Epithelial cell of prostate (primary cell): ENCODE data around the gene LAMB1.
"Not testable (repeated sequence)": the region's sequence is repeated elsewhere in the genome, so short reads cannot be mapped to it uniquely, and the experiment has no call there.

Source experiments
- DNase-seq: peaks from one replicate; pipeline ENCODE4 v3.0.0-alpha.2; 2011; ENCODE audit warnings: low read depth, low spot score
- H3K27ac ChIP-seq: fragments of 450-650 bp; 2 replicates; pipeline ENCODE4 v1.5.1; 2017; ENCODE audit warnings: mild to moderate bottlenecking

The LAMB1 gene

DNA sequence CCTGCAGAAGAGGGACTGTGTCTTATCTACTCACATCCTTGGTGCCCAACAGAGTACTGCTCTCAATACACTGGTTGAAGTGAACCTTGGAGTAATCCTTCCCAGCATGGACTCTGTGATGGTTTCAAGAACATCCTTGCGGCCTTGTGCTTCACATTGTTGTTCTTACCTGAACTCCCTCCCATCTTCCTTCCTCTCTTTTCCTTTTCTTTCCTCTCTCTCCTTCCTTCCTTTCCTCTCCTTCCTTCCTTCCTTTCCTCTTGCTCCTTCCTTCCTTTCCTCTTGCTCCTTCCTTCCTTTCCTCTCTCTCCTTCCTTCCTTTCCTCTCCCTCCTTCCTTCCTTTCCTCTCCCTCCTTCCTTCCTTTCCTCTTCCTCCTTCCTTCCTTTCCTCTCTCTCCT lies 26.3 kb downstream of the LAMB1 start:
- no peak overlapping the region for H3K27ac ChIP-seq

GRCh38 chr7:107975394-107976013 lies 27.5 kb downstream of the LAMB1 start:
- DNase-seq: no peak
- no peak overlapping the region for H3K27ac ChIP-seq

More for the DNA sequence above, 26.3 kb downstream of the LAMB1 start:
- no peak for DNase-seq

DNA sequence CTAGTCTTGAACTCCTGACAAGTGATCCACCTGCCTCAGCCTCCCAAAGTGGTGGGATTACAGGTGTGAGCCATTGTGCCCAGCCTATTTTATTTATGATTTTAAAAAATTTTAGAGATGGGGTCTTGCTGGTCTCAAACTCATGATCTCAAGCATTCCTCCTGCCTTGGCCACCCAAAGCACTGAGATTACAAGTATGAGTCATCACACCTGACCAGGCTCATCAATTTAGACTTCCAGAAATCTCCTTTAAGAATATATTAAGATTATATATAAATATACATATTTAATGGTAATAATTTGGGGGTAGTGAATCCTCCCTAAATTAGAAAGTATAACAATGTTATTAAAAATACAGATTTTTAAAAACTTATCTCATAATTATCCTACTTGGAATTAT lies 29.1 kb downstream of the LAMB1 start:
- DNase-seq: no peak
- H3K27ac ChIP-seq: peak overlapping the region; percentile 83

- DNase-seq: peak; percentile 46
- peak overlapping the region; percentile 83 for H3K27ac ChIP-seq
Observed at GRCh38 chr7:107972941-107973376, 30.0 kb downstream of the LAMB1 start.

- no peak for DNase-seq
- H3K27ac ChIP-seq: peak overlapping the region; percentile 83
Observed at GRCh38 chr7:107972075-107972482, 30.9 kb downstream of the LAMB1 start.

DNA sequence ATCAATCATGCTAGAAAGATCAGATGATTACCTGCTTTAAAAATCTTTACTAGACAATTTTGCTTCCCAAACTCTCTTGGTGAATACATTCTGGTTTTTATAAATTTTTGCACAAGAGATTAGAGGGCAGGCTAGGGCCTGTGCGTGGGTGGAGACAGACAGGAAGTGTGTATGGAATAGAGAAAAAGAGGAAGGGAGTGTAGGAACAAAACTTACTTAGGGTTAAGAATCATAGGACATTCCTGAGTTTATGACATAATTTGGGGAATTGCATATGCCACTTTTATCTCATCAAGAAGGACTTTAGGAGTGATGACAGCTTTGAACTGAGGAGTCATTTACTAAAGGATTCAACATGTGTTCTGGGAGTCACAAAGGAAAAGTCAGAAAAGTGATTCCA lies 31.3 kb downstream of the LAMB1 start:
- no peak for DNase-seq
- H3K27ac ChIP-seq: peak overlapping the region; percentile 83

DNA sequence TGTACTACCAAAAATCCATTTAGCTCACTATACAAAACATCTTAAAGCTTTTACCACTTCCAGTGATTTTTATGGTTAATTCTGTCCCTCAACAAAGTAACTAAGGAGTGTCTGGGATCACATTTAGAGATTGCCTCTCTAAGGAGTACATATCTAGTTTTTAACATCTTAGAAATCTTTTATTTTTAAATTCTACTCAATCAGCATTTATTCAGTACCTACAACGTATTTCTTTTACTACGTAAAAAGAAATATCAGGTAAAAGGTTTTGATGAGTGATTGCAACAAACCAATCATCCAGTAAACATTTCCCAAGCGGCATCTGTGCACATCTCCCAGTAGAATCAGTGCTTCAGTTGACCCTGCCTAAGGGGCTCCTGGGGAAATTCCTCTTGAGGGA lies 31.9 kb downstream of the LAMB1 start:
- peak overlapping the region; percentile 83 for H3K27ac ChIP-seq
- no peak for DNase-seq

DNA sequence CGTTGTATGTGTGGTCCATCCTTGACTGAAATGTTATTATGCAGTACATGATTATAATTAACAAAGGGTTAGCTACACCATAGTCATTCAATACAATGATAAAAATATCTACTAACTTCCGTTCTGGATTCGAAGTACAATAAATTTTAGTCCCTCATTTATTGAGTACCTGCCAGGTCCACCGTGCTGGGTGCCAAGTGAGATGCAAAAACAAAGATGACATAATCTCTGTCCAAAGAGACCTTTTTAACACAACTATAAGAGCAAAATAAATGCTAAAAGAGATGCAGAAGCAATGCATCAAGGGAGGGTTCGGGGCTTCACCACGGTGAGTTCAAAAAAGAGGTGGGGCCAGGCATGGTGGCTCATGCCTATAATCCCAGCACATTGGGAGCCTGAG lies 33.1 kb downstream of the LAMB1 start:
- no peak for DNase-seq
- H3K27ac ChIP-seq: no peak overlapping the region

DNA sequence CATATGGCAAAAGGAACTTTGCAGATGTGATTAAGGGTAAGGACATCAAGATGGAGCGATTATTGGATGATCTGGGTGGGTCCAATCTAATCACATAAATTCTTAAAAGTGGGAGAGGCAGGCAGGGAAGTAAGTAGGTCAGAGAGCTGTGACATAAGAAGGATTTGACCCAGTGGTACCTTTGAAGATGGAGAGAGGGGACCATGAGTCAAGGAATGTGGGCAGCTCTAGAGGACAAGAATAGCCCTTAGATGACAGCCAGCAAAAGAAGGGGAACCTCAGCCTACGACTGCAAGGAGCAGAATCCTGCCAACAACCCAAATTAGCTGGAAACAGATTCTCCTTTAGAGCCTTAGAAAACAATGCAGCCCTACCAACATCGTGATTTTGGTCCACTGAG lies 34.5 kb downstream of the LAMB1 start:
- H3K27ac ChIP-seq: no peak overlapping the region
- DNase-seq: no peak

GRCh38 chr7:107967420-107967819 lies 35.5 kb downstream of the LAMB1 start:
- H3K27ac ChIP-seq: peak overlapping the region; percentile 25
- no peak for DNase-seq

- H3K27ac ChIP-seq: peak overlapping the region; percentile 25
- DNase-seq: no peak
Observed at GRCh38 chr7:107966711-107967110, 36.2 kb downstream of the LAMB1 start.

DNA sequence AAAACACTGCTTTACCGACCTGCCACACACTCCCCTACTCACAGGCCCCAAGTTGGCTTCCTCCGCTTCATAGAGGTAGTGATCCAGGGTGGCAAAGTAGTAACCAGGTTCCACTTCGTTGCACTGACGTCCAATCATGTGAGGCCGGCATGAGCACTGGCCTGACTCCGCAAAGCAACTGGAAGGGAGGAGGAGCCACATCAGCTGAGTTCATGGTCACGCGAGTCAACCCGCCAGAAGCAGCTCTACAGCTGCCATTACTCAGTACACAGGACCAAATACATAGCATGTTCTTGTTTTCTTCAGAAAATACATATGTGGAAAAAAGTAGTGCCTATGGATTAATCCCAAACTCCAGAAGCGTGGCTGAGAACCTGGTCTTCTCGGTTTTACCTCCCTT lies 38.5 kb downstream of the LAMB1 start:
- no peak for DNase-seq
- H3K27ac ChIP-seq: no peak overlapping the region

GRCh38 chr7:107962817-107963216 lies 40.1 kb downstream of the LAMB1 start:
- H3K27ac ChIP-seq: no peak overlapping the region

DNA sequence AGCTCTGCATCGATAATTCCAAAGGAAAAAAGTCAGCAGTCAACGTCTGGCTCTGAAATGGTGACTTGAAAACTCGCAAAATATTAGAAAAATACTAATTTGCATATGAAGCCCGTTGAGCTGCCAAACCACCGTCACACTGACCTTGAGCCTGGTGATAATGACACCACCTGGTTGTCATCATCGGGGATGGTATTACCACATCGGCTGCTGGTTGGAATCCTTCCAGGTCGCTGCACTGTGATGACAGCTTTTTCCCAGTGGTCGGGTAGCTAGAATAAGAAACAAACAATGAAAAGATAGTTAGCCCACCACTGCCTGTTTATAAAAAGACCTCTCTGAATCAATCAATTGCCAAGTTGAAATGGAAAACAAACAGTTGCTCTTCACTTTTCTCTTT lies 41.6 kb downstream of the LAMB1 start:
- no peak overlapping the region for H3K27ac ChIP-seq
- no peak for DNase-seq

More at GRCh38 chr7:107962817-107963216, 40.1 kb downstream of the LAMB1 start:
- no peak for DNase-seq

GRCh38 chr7:107960272-107960671 lies 42.7 kb downstream of the LAMB1 start:
- no peak for DNase-seq
- H3K27ac ChIP-seq: no peak overlapping the region

- DNase-seq: no peak
- no peak overlapping the region for H3K27ac ChIP-seq
Observed at GRCh38 chr7:107959527-107959898, 43.4 kb downstream of the LAMB1 start.

DNA sequence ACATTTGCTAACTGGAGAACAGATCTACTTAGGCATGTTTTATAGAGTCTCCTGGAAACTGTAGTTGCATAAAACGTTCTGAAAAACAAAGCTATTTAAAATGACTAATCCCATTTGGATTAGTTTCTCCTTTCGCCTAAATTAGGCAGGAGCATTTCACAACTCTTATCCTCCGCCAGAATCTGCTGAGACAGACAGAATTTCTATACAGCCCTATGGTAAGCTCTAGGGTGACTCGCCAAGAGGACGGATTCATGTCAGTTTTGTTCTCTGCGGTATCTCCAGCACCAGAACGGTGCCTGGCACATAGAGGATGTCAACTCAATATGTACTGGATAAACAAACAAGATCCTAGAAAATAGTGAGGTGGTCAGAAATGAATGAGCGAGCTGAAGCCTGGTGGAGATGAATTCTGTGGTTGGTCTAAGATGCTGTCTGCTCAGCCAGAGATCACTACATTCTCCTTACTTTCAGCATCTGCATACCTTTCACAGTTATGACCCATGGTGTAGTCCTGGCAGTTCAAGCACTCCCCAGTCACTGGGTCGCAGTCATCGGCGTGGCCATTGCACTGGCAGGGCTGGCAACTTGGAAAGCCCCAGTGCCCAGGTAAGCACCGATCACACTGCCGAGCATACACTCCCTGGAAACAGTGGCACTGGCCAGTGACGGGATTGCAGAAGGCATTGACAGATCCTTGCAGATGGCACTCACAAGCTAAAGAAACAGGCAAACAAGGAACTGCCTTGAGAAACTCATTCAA lies 44.0 kb downstream of the LAMB1 start:
- no peak for DNase-seq
- no peak overlapping the region for H3K27ac ChIP-seq

DNA sequence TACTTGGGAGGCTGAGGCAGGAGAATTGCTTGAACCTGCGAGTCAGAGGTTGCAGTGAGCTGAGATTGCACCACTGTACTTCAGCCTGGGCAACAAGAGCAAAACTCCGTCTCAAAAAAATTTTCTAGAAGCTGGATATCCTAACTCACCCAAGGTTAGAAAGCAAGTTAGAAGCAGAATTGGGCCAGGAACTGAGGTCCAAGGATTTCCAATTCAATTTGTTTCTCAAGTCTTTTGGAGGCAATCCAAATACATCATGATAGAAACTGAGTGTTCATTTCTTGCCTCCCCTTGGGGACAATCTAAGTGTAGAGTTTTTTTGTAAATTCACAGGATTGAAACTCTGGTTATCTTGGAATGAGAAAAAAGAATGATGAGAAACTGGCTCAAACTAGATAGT lies 45.5 kb downstream of the LAMB1 start:
- DNase-seq: no peak
- H3K27ac ChIP-seq: no peak overlapping the region

- not testable (repeated sequence) for H3K27ac ChIP-seq, DNase-seq
Observed at GRCh38 chr7:107956950-107957349, 46.0 kb downstream of the LAMB1 start.

- DNase-seq: no peak
- H3K27ac ChIP-seq: no peak overlapping the region
Observed at GRCh38 chr7:107955394-107955793, 47.6 kb downstream of the LAMB1 start.

DNA sequence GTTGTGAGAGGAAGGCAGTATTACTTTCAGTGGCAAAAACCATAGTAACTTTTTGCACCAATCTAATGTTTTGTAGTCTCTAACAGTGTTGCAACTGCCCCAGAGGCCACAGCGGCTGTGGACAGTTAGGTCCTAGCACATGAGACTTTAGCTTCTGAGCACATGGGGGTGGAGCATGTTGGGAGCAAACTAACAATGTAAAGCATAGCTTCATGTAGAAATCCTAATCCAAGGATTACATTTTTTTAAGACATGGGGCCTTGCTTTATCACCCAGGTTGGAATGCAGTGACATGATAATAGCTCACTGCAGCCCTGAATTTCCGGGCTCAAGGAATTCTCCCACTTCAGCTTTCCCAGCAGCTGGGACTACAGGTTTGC lies 49.0 kb downstream of the LAMB1 start:
- H3K27ac ChIP-seq: no peak overlapping the region
- DNase-seq: no peak
